Pons (tissue), 1 donor: ENCODE results near the gene HS1BP3.
A peak's percentile ranks its signal among the peaks of the same experiment; 100 is the strongest.

Experiments used
- DNase-seq: peaks from one replicate; pipeline ENCODE4 v3.0.0-alpha.2; 2016; ENCODE audit warnings: low spot score

The HS1BP3 gene

GRCh38 chr2:20600756-20601325 is 50.1 kb downstream of the HS1BP3 start:
- DNase-seq = peak; percentile 67

- DNase-seq = peak; percentile 97
Measured at GRCh38 chr2:20599861-20600461, 50.9 kb downstream of the HS1BP3 start.

- peak; percentile 81 for DNase-seq
Measured at GRCh38 chr2:20599001-20599600, 51.8 kb downstream of the HS1BP3 start.

DNA sequence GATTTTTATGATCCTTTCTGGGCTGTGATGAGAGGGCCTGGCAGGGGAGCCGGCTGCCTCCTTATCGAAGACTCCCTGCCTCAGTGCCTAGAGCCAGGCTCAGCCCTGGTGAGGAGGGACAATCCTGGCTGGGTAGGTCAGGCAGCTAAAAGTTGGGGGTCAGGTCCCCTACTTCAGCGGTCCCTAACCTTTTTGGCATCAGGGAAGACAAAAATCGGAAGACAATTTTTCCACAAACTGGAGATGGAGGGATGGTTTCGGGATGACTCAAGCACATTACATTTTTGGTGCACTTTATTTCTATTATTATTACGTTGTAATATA is 53.1 kb downstream of the HS1BP3 start:
- no peak for DNase-seq

DNA sequence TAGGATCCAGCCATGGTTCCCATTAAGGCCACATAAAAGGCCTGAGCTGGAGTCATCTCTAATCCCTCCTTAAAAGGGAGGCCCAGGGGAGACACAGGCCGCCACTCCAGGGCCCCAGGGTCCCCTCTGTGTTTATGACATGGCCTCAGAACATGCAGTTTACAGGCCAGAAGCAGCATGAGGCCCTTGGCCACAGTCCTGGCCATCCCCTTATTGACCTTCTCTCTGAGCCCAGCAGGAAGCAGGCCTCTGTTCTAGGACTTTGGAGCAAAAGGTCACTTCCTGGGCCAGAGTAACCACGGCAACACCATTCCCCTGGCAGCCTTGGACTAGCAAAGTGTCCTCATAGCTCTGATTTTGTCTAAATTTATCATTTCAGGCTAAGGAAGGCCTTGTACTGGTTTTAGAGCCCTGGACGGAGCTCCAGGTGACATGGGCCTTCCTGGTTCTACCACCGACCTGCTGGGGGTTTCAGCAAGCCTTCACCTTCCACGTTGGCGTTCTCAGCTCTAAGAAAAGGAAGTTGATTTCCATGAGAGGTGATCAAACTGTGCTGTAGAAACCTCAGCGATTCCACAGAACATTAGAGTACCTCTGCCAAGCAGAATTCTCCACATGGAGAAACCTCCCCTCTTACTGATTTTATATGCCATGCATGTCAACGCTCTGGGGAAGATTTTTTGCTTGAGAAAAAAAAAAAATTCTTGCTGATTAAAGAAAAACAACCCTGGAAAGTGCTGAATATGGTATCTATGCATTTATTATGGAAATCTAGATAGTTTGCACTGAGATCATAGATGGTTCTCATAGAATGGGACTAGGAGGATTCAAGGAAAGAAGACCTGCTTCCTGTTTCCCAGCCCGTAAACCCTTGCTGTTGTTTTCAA is 53.7 kb downstream of the HS1BP3 start:
- DNase-seq = peak; percentile 37

- no peak for DNase-seq
Measured at GRCh38 chr2:20596193-20596972, 54.5 kb downstream of the HS1BP3 start.

GRCh38 chr2:20595439-20596192 is 55.3 kb downstream of the HS1BP3 start:
- DNase-seq = peak; percentile 62

GRCh38 chr2:20594957-20595356 is 55.9 kb downstream of the HS1BP3 start:
- no peak for DNase-seq

DNA sequence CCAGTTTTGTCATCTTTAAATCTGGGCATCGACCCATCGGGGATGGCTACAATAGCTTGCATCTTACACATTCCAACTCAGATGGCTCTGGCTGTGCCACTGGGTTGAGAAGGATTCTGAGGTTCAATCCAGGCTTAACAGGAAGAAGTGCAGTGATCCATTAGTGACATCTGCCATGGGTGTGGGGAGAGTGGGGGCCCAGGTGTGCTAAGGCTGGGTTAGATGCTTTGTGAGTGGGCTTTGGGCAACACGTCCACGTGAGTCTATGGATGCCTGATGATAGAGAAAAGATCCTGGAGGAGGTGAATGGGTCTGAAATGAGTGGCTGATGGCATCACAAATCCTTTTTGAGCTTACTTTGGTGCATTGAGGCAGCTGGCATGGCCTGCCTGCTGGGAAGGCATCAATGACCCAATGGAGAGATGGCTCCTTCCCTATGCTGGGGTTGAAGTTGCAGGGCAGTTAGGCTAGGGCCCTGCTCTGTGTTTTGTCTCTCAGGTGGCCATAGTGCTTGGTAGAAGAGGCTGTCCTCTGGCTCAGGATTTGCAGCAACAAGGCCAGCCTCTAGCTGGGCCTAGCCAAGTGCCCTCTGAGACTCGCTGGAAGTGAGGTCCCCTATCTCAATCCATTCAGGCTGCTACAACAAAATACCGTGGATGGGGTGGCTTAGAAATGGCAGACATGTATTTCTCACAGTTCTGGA is 56.7 kb downstream of the HS1BP3 start:
- no peak for DNase-seq

- DNase-seq = no peak
Measured at GRCh38 chr2:20593072-20594034, 57.5 kb downstream of the HS1BP3 start.

- DNase-seq = no peak
Measured at GRCh38 chr2:20592106-20593071, 58.5 kb downstream of the HS1BP3 start.

DNA sequence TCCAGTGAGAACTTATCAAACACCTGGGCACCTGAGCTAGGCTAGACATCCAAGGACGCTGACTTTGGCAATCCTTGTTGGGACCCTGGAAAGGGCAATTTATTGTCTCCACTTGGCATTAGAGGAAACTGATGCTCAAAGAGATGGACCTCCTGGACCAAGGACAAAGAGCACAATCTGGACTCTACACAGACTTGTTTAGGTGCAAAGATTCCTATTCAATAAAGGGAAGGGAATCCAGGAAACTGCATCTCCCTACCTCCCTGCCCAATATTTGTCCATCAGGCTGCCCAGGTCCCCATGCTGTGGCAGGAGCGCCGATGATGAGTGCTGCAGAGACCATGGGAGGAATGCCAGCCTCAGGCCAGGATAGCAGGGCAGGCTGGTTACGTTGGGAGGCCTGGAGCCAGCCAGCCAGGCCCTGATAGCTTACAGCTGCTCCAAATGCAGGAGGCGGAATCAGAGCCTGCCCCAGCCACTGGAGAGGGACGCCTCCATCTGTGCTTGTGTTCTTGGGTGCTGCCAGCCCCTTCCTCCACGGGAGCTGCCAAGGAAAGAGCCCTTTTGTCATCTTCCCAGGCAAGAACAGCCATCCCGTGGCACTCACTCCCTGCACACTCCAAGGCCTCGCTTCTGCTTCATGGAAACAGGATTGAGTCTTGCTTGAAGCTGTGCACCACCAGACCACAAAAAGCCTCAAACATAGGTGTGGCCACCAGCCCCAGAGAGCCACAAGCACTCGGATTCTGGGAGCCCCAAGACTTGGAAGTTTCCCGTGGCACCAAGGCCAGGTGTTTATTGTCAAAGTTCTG is 60.0 kb downstream of the HS1BP3 start:
- no peak for DNase-seq

DNA sequence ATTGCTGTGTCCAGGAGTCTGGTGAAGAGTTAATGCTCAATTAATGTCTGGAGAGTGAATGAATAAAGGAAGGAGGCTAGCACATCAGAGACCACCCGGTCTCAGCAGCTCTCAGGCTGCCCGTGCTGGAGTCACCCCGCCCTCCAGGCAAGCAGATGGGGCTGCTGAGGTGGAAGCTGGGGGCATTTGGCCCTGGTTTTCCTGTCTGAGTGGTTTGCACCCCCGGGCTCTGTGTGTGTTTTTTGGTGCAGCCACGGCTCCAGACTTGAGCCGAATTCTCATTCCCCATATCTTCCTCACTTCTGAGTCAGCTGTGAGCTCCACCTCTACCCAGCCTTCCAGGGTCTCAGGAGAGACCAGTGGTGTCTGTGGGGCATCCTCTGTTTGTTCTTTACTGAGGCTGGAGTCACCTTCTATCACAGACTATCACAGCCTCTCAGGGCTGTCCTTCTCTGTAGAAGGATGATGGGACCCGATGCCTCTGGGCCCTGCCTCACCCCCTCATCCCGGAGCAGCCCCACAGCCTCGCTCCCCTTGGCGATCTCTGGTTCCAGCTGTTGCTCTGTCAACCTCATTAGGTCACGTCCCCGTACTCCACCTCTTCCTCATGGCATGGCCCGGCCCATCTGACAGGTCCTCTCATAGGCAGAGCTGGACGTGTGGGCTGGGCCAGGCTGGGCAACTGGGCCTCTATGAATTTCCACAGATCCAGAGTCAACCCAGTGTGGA is 60.8 kb downstream of the HS1BP3 start:
- no peak for DNase-seq

- DNase-seq = no peak
Measured at GRCh38 chr2:20588918-20589871, 61.7 kb downstream of the HS1BP3 start.
